D721Med (cell line): ENCODE measurements around the gene MARK2.
"Not testable (repeated sequence)": the region's sequence is repeated elsewhere in the genome, so short reads cannot be mapped to it uniquely, and the experiment has no call there.

Experiments used
- DNase-seq: peaks from one replicate; pipeline ENCODE4 v3.0.0; 2011; ENCODE audit warnings: low spot score; ENCODE audit not compliant: insufficient read length
- FAIRE-seq: peaks from 2 replicates; lab custom pipeline; 2011; peaks lifted over from hg19 to GRCh38; lab: Jason Lieb, UNC
- CTCF ChIP-seq: IDR thresholded peaks from 2 replicates; pipeline ENCODE4 v1.5.1; 2012; ENCODE audit warnings: mild to moderate bottlenecking, control low read depth; ENCODE audit not compliant: insufficient read depth; ENCODE audit errors: missing control alignments

The MARK2 gene

GRCh38 chr11:63853476-63853875, 14.6 kb downstream of the MARK2 start:
- no peak for FAIRE-seq
- no peak for TF ChIP-seq CTCF
- DNase-seq, result no peak

- no peak for FAIRE-seq
- TF ChIP-seq CTCF, result no peak
- DNase-seq, result no peak
Measured at GRCh38 chr11:63854696-63855095, 15.8 kb downstream of the MARK2 start.

- no peak for TF ChIP-seq CTCF
- FAIRE-seq (no peak), DNase-seq (no peak)
Measured at GRCh38 chr11:63855975-63856374, 17.1 kb downstream of the MARK2 start.

- no peak for TF ChIP-seq CTCF
- FAIRE-seq (no peak), DNase-seq (no peak)
Measured at GRCh38 chr11:63858628-63859550, 20.0 kb downstream of the MARK2 start.

GRCh38 chr11:63862923-63863322, 24.0 kb downstream of the MARK2 start:
- DNase-seq (no peak), FAIRE-seq (no peak)
- TF ChIP-seq CTCF, result no peak

GRCh38 chr11:63863620-63864019, 24.7 kb downstream of the MARK2 start:
- DNase-seq, FAIRE-seq: not testable (repeated sequence)

- DNase-seq (no peak), FAIRE-seq (no peak)
- no peak for TF ChIP-seq CTCF
Measured at GRCh38 chr11:63866211-63866610, 27.3 kb downstream of the MARK2 start.
